OCI-LY7 (cell line): Measurements from ENCODE around the gene PSMB10. TPM values are rescaled to one million over a fixed set of nuclear protein-coding genes. Genes with fewer than 3 reads are reported as not detected.

Experiments
- BruUV-seq: library from RNA; stranded (reverse); fragments of 400-500 nt; replicated peaks from 2 replicates; lab custom pipeline; 2021; lab: Mats Ljungman, UMichigan
- CTCF ChIA-PET: fragments of 300-600 bp; sonication (Branson Sonifier 250); formaldehyde crosslinking; loops from one replicate; lab custom pipeline; 2022; ENCODE audit warnings: antibody characterized with exemption; ENCODE audit not compliant: unreplicated experiment; lab: Charles Lee
- POLR2A ChIA-PET: fragments of 300-600 bp; sonication (Branson Sonifier 250); formaldehyde crosslinking; loops from one replicate; lab custom pipeline; 2022; ENCODE audit warnings: antibody characterized with exemption; lab: Charles Lee
- DNase-seq: peaks from one replicate; pipeline ENCODE4 v3.0.0-alpha.2; 2015; ENCODE audit warnings: low spot score
- H2AFZ ChIP-seq: fragments of 200-600 bp; sonication (generic), shearing (Covaris generic); 2 replicates; pipeline ENCODE4 v1.6.1; 2014; ENCODE audit warnings: mild to moderate bottlenecking, antibody characterized with exemption, low read length, moderate library complexity
- H3K27ac ChIP-seq: fragments of 200-600 bp; sonication (generic); 2 replicates; pipeline ENCODE4 v1.5.1; 2014; ENCODE audit warnings: mixed run types, low read depth, mild to moderate bottlenecking, moderate library complexity, low read length, inconsistent platforms; ENCODE audit not compliant: poor library complexity, severe bottlenecking
- H3K36me3 ChIP-seq: fragments of 200-600 bp; sonication (generic); 2 replicates; pipeline ENCODE4 v1.6.1; 2014; ENCODE audit warnings: mild to moderate bottlenecking, antibody characterized with exemption, low read length, moderate library complexity, mixed read lengths; ENCODE audit not compliant: insufficient read depth
- H3K4me1 ChIP-seq: fragments of 200-600 bp; sonication (generic); 2 replicates; pipeline ENCODE4 v1.5.1; 2014; ENCODE audit warnings: mild to moderate bottlenecking, low read length; ENCODE audit not compliant: insufficient read depth, poor library complexity, severe bottlenecking
- H3K4me2 ChIP-seq: fragments of 200-600 bp; sonication (generic); 2 replicates; pipeline ENCODE4 v1.6.1; 2014; ENCODE audit warnings: mild to moderate bottlenecking, low read length
- H3K4me3 ChIP-seq: fragments of 200-600 bp; sonication (generic); 2 replicates; pipeline ENCODE4 v1.5.1; 2014; ENCODE audit warnings: mild to moderate bottlenecking, low read depth, low read length; ENCODE audit not compliant: poor library complexity, severe bottlenecking
- H3K79me2 ChIP-seq: fragments of 200-600 bp; sonication (generic); 2 replicates; pipeline ENCODE4 v1.6.1; 2016; ENCODE audit warnings: low read depth, mild to moderate bottlenecking, low read length, moderate library complexity, mixed read lengths; ENCODE audit not compliant: insufficient read depth
- H3K9me2 ChIP-seq: fragments of 200-600 bp; sonication (generic); 2 replicates; pipeline ENCODE4 v1.6.1; 2016; ENCODE audit warnings: mild to moderate bottlenecking, low read length, mixed read lengths; ENCODE audit not compliant: insufficient read depth
- H3K9me3 ChIP-seq: fragments of 200-600 bp; sonication (generic); 2 replicates; pipeline ENCODE4 v1.6.1; 2014; ENCODE audit warnings: mild to moderate bottlenecking, mixed run types, low read length, mixed read lengths
- H4K20me1 ChIP-seq: fragments of 200-600 bp; sonication (generic); 2 replicates; pipeline ENCODE4 v1.6.1; 2014; ENCODE audit warnings: mild to moderate bottlenecking, antibody characterized with exemption, low read length, moderate library complexity, mixed read lengths; ENCODE audit not compliant: insufficient read depth
- CTCF ChIP-seq: fragments of 200-600 bp; sonication (generic); conservative IDR thresholded peaks from 2 replicates; pipeline ENCODE4 v1.5.1; 2014; ENCODE audit warnings: mild to moderate bottlenecking, antibody characterized with exemption, low read length, moderate library complexity, mixed read lengths
- EZH2phosphoT487 ChIP-seq: fragments of 200-600 bp; sonication (generic); IDR thresholded peaks from 2 replicates; pipeline ENCODE4 v1.6.1; 2018; ENCODE audit warnings: low read depth, borderline replicate concordance, mild to moderate bottlenecking, mixed run types, antibody characterized with exemption, low read length, moderate library complexity, mixed read lengths
- intact Hi-C: fragments of 100-400 bp; cut with micrococcal nuclease; formaldehyde crosslinking; loops from one replicate; pipeline ENCODE4 v1.10.0; 2022; ENCODE audit not compliant: unreplicated experiment
- total RNA-seq, 2 experiments: library from RNA; depleted of rRNA in 1 of 2; stranded (reverse); fragments of >200 nt in 1 of 2; shearing (Covaris generic) in 1 of 2; gene quantifications; 2 replicates each; pipeline ENCODE4 v1.2.3, GENCODE V29; 2014 to 2022

The PSMB10 gene
- total RNA-seq, 2 experiments from 2014 or later: 89.9 to 179 TPM

- Histone ChIP-seq H3K36me3 (no peaks in the 10 kb centered on the region), H3K27ac (no peak overlapping the region), H4K20me1 (no peaks in the 10 kb centered on the region), H3K4me3 (no peak overlapping the region), H3K9me3 (no peaks in the 10 kb centered on the region), H2AFZ (no peak overlapping the region), H3K4me1 (no peaks in the 10 kb centered on the region), H3K79me2 (no peaks in the 10 kb centered on the region), H3K9me2 (no peaks in the 10 kb centered on the region), H3K4me2 (no peak overlapping the region)
- ChIA-PET POLR2A (no interaction called here), CTCF (no interaction called here)
- no TSS peak for BruUV-seq
- no peak for DNase-seq
- intact Hi-C loops: no loop called here
- no peak for TF ChIP-seq CTCF
- no peak for TF ChIP-seq EZH2phosphoT487
Measured at GRCh38 chr16:67950335-67950843, 13.7 kb upstream of the PSMB10 start.

GRCh38 chr16:67949645-67950044 is 13.0 kb upstream of the PSMB10 start:
- Histone ChIP-seq H2AFZ (no peak overlapping the region), H3K9me3 (no peaks in the 10 kb centered on the region), H3K9me2 (no peaks in the 10 kb centered on the region), H3K4me1 (no peaks in the 10 kb centered on the region), H3K27ac (no peak overlapping the region), H3K4me2 (no peak overlapping the region), H3K79me2 (no peaks in the 10 kb centered on the region), H4K20me1 (no peaks in the 10 kb centered on the region), H3K4me3 (no peak overlapping the region), H3K36me3 (no peaks in the 10 kb centered on the region)
- no peak for TF ChIP-seq EZH2phosphoT487
- 0 out of 2 replicates have a peak, but pooled peaks have one; percentile 10 for TF ChIP-seq CTCF
- no peak for DNase-seq
- CTCF ChIA-PET: no interaction called here
- no TSS peak for BruUV-seq
- POLR2A ChIA-PET: interaction anchor here (0.5 kb wide), 1 partner anchor 12 kb away, joined by 4 read pairs; no protein-coding TSS in a partner anchor
- intact Hi-C loops: no loop called here

- H3K9me2 ChIP-seq: no peaks in the 10 kb centered on the region
- no TSS peak for BruUV-seq
- no peak overlapping the region for H3K4me2 ChIP-seq
- no peaks in the 10 kb centered on the region for H3K79me2 ChIP-seq
- TF ChIP-seq CTCF: no peak
- no peak for TF ChIP-seq EZH2phosphoT487
- no peak overlapping the region for H3K4me3 ChIP-seq
- POLR2A ChIA-PET: interaction anchor here (0.5 kb wide), 1 partner anchor 37 kb away, joined by 3 read pairs; no protein-coding TSS in a partner anchor
- CTCF ChIA-PET: no interaction called here
- no peaks in the 10 kb centered on the region for H3K4me1 ChIP-seq
- H3K36me3 ChIP-seq: no peaks in the 10 kb centered on the region
- H2AFZ ChIP-seq: no peak overlapping the region
- H3K27ac ChIP-seq: no peak overlapping the region
- DNase-seq: no peak
- no peaks in the 10 kb centered on the region for H4K20me1 ChIP-seq
- intact Hi-C loops: no loop called here
- H3K9me3 ChIP-seq: no peaks in the 10 kb centered on the region
Measured at GRCh38 chr16:67948015-67948414, 11.4 kb upstream of the PSMB10 start.
